GM21528 (cell line): ENCODE measurements around the gene PSMC5.
A peak's percentile ranks its signal among the peaks of the same experiment; 100 is the strongest.

Experiments used
- ATAC-seq: cut with Tn5 transposase; IDR thresholded peaks from one replicate; pipeline ENCODE4 v1.9.1; 2021; ENCODE audit warnings: mild to moderate bottlenecking, moderate library complexity; ENCODE audit not compliant: unreplicated experiment, low FRiP score

Gene PSMC5

DNA sequence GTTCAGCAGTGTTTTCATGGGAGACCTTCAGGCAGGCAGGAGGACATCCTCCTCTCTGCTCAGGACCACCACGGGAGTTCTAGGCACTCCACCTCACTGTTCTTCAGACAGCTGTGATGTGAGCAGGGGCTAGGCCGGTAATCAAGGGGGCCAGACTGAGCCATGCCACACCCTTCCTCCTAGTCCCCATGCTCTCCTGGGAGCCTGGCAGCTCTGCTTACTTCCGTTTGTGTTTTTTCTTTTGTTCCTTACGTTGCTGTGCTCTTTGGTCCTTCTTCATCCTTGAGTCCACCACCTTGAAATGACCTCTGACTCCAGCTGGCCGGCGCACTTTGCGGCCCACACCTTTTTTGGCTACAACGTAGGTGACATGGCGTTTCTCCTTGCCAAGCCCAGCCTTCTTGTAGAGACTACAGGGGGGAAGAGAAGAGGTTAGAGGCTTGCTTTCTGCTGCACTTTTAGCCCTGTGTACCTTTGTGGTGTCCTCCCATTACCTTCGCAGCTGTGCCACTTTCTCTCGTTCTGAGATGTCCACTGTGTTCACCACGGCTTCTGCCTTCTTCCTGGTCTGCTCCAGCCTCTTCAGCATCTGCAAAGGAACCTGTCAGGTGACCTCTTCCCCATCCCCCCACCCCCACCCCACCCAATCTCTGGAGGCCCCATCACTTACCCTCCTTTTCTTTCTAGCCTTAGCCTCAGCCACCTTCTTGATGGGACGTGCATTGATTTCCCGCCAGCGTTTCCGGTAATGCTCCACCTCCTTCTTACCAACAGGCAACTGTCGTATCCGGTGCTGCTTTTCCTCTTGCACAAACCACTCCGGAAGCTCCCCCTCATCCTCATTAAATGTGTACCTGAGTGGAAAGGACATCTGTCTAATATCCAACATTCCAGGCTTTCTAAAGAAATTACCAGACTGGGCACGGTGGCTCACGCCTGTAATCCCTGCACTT, 7.4 kb upstream of the PSMC5 start:
- no peak for ATAC-seq

GRCh38 chr17:63820963-63821561, 6.2 kb upstream of the PSMC5 start:
- ATAC-seq: no peak

- no peak for ATAC-seq
These were observed 5.4 kb upstream of the PSMC5 start for GRCh38 chr17:63821804-63822203.

DNA sequence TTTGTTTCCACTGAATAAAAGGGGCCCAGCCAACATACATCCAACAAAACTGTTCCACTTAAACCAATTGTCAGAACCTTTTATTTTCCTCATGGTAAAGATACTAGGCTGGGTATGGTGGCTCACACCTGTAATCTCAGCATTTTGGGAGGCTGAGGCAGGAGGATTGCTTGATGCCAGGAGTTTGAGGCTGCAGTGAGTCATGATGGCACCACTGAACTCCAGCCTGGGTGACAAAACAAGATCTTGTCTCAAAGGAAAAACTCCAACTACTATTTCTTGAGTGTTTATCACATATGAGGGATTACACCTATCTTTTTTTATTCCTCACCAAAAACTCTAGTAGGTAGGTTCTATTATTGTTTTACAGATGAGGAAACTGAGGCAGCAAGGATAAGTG, 4.7 kb upstream of the PSMC5 start:
- no peak for ATAC-seq

GRCh38 chr17:63823659-63824331, 3.4 kb upstream of the PSMC5 start:
- no peak for ATAC-seq

GRCh38 chr17:63824362-63824761, 2.9 kb upstream of the PSMC5 start:
- ATAC-seq: no peak

DNA sequence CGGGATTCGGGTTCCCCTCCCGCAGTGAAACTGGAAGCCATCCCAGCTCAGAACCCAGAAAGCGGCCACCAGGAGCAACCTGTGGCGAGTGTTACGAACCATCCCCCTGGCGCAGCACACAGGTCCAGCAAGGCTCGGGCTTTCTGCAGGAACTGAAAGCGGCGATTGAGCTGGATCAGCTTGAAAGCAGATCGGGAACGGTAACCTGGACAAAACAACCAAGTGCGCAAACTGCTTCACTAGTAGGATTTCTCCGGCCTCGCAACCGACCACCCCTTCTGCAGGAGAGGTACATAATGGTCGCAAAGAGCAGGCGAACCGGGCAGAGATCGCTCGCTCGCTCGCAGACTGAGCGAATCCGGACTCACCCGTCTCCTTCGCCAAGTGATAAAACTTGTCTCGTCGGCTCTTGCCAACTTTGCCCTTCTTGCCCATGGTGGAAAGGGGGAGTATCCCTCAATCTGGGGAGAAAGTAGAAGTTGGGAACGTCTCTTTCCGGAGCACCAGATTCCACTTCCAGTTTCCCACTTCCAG, 696 bp upstream of the PSMC5 start:
- peak; percentile 6 for ATAC-seq

- no peak for ATAC-seq
These were observed 580 bp downstream of the PSMC5 start for GRCh38 chr17:63827801-63828221.

- ATAC-seq: no peak
These were observed 1.7 kb downstream of the PSMC5 start for GRCh38 chr17:63828936-63829335.

- ATAC-seq: no peak
These were observed 3.0 kb downstream of the PSMC5 start for GRCh38 chr17:63830278-63830677.

- ATAC-seq: no peak
These were observed 3.8 kb downstream of the PSMC5 start for GRCh38 chr17:63830904-63831491.

- ATAC-seq: no peak
These were observed 4.3 kb downstream of the PSMC5 start for GRCh38 chr17:63831505-63831904.

DNA sequence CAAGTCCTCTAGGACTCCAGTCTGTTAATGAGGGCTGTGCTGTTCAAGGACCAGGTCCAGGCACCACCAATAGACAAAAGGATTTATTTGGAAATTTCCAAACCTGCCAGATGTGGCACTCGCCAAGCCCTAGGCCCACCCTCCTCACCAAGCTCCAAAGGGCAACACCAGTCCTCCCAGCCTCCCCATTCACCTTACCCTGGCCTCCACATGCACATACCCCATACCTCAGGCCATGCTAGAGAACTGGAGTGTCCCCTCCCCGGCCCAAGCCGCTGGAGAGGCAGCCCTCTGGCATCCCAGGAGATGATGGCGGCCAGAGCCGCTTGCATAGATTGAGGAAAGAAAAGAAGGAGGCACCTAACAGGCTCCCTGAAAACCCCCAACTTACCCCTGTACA, 4.8 kb downstream of the PSMC5 start:
- no peak for ATAC-seq

- ATAC-seq: no peak
These were observed 5.2 kb downstream of the PSMC5 start for GRCh38 chr17:63832455-63832854.

GRCh38 chr17:63833026-63833740, 6.0 kb downstream of the PSMC5 start:
- ATAC-seq: no peak

GRCh38 chr17:63833741-63834373, 6.6 kb downstream of the PSMC5 start:
- no peak for ATAC-seq

- peak; percentile 55 for ATAC-seq
These were observed 7.4 kb downstream of the PSMC5 start for GRCh38 chr17:63834431-63835166.

GRCh38 chr17:63835167-63835720, 8.0 kb downstream of the PSMC5 start:
- ATAC-seq: no peak

DNA sequence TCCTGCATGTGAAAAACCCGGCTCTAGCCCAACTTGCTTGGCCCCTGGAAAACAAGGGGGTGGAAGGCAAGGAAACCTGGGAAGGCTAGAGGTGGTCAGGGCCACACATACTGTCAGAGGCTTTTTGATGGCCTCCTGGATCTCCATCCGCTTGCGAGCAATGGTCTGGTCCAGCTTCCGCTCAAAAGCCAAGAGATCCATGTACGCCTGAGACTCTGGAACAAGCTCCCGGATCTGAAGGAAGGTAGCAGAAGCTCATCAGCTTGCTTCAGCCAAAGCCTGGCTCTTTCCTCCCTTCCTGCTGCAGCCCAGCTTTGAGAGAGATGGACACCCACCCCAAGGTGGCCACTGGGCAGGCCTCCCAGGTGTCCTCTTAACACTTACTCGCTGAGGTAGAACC, 9.6 kb downstream of the PSMC5 start:
- ATAC-seq: no peak
